DND-41 (cell line): ENCODE data around the gene HMG20A.

Source experiments
- ATAC-seq: fragments of 200-7000 bp; cut with Tn5 transposase; 3 replicates; pipeline ENCODE4 v1.9.1; 2021; ENCODE audit warnings: low read depth; ENCODE audit not compliant: insufficient read depth
- DNase-seq: peaks from one replicate; pipeline ENCODE4 v3.0.0-alpha.2; 2020
- H2AFZ ChIP-seq: 2 replicates; pipeline ENCODE4 v1.6.0; 2012; ENCODE audit warnings: low read depth, low read length
- H3K27ac ChIP-seq: 2 replicates; pipeline ENCODE4 v1.5.1; 2012; ENCODE audit warnings: low read length, inconsistent platforms
- H3K27me3 ChIP-seq: fragments of 200-600 bp; sonication (generic); 2 replicates; pipeline ENCODE4 v1.6.0; 2012; ENCODE audit warnings: low read length, mild to moderate bottlenecking, inconsistent platforms; ENCODE audit not compliant: insufficient read depth, poor library complexity
- H3K36me3 ChIP-seq: 2 replicates; pipeline ENCODE4 v1.5.1; 2012; ENCODE audit warnings: low read length, inconsistent platforms; ENCODE audit not compliant: insufficient read depth
- H3K4me1 ChIP-seq: 2 replicates; pipeline ENCODE4 v1.5.1; 2012; ENCODE audit warnings: mild to moderate bottlenecking, low read length; ENCODE audit not compliant: insufficient read depth
- H3K4me2 ChIP-seq: 2 replicates; pipeline ENCODE4 v1.6.0; 2012; ENCODE audit warnings: mild to moderate bottlenecking, moderate library complexity, low read length, inconsistent platforms; ENCODE audit not compliant: insufficient read depth
- H3K4me3 ChIP-seq, 2 experiments: fragments of 200-600 bp in 1 of 2; shearing (Covaris generic) in 1 of 2; 2 replicates each; pipeline ENCODE4 v1.5.1; 2012 to 2016; ENCODE audit warnings: inconsistent platforms in 2 of 2, low read length in 2 of 2, mild to moderate bottlenecking in 2 of 2, low read depth in 1 of 2, moderate library complexity in 1 of 2
- H3K79me2 ChIP-seq: 2 replicates; pipeline ENCODE4 v1.6.0; 2012; ENCODE audit warnings: low read length, inconsistent platforms; ENCODE audit not compliant: insufficient read depth
- H3K9ac ChIP-seq: 2 replicates; pipeline ENCODE4 v1.6.0; 2012; ENCODE audit warnings: low read depth, mild to moderate bottlenecking, inconsistent platforms, low read length, moderate library complexity
- H3K9me3 ChIP-seq: 2 replicates; pipeline ENCODE4 v1.5.1; 2012; ENCODE audit warnings: low read length, moderate library complexity, mild to moderate bottlenecking, inconsistent platforms; ENCODE audit not compliant: insufficient read depth, severe bottlenecking
- H4K20me1 ChIP-seq: 2 replicates; pipeline ENCODE4 v1.6.0; 2012; ENCODE audit warnings: low read length; ENCODE audit not compliant: insufficient read depth
- CTCF ChIP-seq: IDR thresholded peaks from 2 replicates; pipeline ENCODE4 v1.5.1; 2012; ENCODE audit warnings: borderline replicate concordance, low read length, moderate library complexity, mild to moderate bottlenecking; ENCODE audit not compliant: poor library complexity, severe bottlenecking; ENCODE audit errors: extremely low read depth
- EZH2 ChIP-seq: IDR thresholded peaks from 3 replicates; pipeline ENCODE4 v1.6.1; 2012; ENCODE audit warnings: borderline replicate concordance, low read depth, mild to moderate bottlenecking, moderate library complexity, low read length, inconsistent platforms; ENCODE audit not compliant: severe bottlenecking

The HMG20A gene

DNA sequence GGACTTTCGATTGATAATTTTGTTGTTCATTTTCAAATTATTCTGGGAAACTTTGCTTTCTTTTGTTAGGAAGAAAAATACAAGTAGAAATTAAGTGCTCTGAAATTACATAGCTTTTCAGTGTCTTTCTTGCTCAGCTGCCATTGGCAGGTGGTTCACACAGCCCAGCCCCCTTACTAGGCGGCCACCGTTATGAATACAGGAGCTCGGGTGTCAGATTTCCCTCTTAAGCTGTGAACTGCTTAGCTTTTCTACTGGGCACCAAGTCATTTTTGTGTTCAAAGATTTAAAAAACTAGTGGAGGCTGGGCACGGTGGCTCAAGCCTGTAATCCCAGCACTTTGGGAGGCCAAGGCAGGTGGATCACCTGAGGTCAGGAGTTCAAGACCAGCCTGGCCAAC is 55.2 kb downstream of the HMG20A start:
- ATAC-seq (no peak), DNase-seq (no peak)
- Histone ChIP-seq H3K4me3 (no peak overlapping the region), H3K4me1 (no peaks in the 10 kb centered on the region), H3K27me3 (no peaks in the 10 kb centered on the region), H3K9ac (no peak overlapping the region), H3K36me3 (peaks cover 57% of the 10 kb centered on the region), H3K27ac (no peak overlapping the region), H2AFZ (no peak overlapping the region), H3K79me2 (no peaks in the 10 kb centered on the region), H3K9me3 (no peaks in the 10 kb centered on the region), H3K4me2 (no peak overlapping the region), H4K20me1 (no peaks in the 10 kb centered on the region)
- TF ChIP-seq CTCF (no peak), EZH2 (no peak)

GRCh38 chr15:77476995-77477394 is 56.3 kb downstream of the HMG20A start:
- no peak for DNase-seq
- no peak overlapping the region for H3K9ac ChIP-seq
- H2AFZ ChIP-seq: no peak overlapping the region
- H3K27ac ChIP-seq: no peak overlapping the region
- H4K20me1 ChIP-seq: no peaks in the 10 kb centered on the region
- H3K4me2 ChIP-seq: no peak overlapping the region
- H3K4me1 ChIP-seq: no peaks in the 10 kb centered on the region
- ATAC-seq: no peak
- TF ChIP-seq CTCF (no peak), EZH2 (no peak)
- H3K4me3 ChIP-seq: no peak overlapping the region
- no peaks in the 10 kb centered on the region for H3K9me3 ChIP-seq
- no peaks in the 10 kb centered on the region for H3K79me2 ChIP-seq
- H3K36me3 ChIP-seq: peaks cover 51% of the 10 kb centered on the region
- H3K27me3 ChIP-seq: no peaks in the 10 kb centered on the region

GRCh38 chr15:77478051-77478450 is 57.4 kb downstream of the HMG20A start:
- DNase-seq (no peak), ATAC-seq (no peak)
- Histone ChIP-seq H3K27ac (no peak overlapping the region), H3K27me3 (no peaks in the 10 kb centered on the region), H3K4me3 (no peak overlapping the region), H3K36me3 (peaks cover 49% of the 10 kb centered on the region), H2AFZ (no peak overlapping the region), H3K9me3 (no peaks in the 10 kb centered on the region), H4K20me1 (no peaks in the 10 kb centered on the region), H3K4me2 (no peak overlapping the region), H3K9ac (no peak overlapping the region), H3K79me2 (no peaks in the 10 kb centered on the region), H3K4me1 (no peaks in the 10 kb centered on the region)
- TF ChIP-seq CTCF (no peak), EZH2 (no peak)

DNA sequence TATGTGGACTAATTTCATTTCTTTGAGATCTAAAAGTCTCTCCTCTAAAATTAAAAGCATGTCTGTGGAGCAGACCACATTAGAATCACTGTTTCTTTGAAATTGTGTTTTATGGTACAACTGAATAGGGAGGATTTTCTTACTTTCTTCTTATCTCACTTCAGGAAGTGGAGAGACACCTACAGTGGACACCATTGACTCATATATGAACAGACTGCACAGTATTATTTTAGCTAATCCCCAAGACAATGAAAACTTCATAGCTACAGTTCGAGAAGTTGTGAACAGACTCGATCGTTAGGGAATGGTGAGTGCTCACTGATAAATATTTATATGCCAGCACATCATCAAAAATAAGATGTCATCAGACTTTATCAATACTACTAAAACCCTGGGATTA is 58.3 kb downstream of the HMG20A start:
- Histone ChIP-seq H4K20me1 (no peaks in the 10 kb centered on the region), H3K79me2 (no peaks in the 10 kb centered on the region), H3K36me3 (peaks cover 58% of the 10 kb centered on the region), H3K4me2 (no peak overlapping the region), H3K9ac (no peak overlapping the region), H3K4me1 (no peaks in the 10 kb centered on the region), H3K4me3 (no peak overlapping the region), H2AFZ (no peak overlapping the region), H3K9me3 (no peaks in the 10 kb centered on the region), H3K27ac (no peak overlapping the region), H3K27me3 (no peaks in the 10 kb centered on the region)
- TF ChIP-seq EZH2: no peak
- no peak for TF ChIP-seq CTCF
- no peak for DNase-seq
- ATAC-seq: no peak
